SK-N-SH (cell line): ENCODE data around the gene TTC31. TPM values are rescaled to one million over a fixed set of nuclear protein-coding genes. Genes with fewer than 3 reads are reported as not detected.

Source experiments
- CTCF ChIA-PET: fragments of 300-600, 350-600 bp; formaldehyde crosslinking; extraction: SDS; loops from one replicate; lab custom pipeline; 2021; lab: Yijun Ruan, JAX
- POLR2A ChIA-PET: fragments of 350-600 bp; sonication (Branson Sonifier 250); formaldehyde crosslinking; extraction: SDS; loops from one replicate; lab custom pipeline; 2020; ENCODE audit warnings: antibody characterized with exemption, inconsistent platforms; lab: Yijun Ruan, JAX
- DNase-seq: peaks from one replicate; pipeline ENCODE4 v3.0.0; 2012
- H2AFZ ChIP-seq: fragments of 200-600 bp; sonication (generic); 2 replicates; pipeline ENCODE4 v1.8.1; 2016; ENCODE audit warnings: antibody characterized with exemption, mild to moderate bottlenecking, low read depth
- H3F3A ChIP-seq: fragments of 200-600 bp; sonication (generic); replicated peaks from 2 replicates; pipeline ENCODE3; 2016; ENCODE audit warnings: antibody characterized with exemption, mild to moderate bottlenecking; ENCODE audit not compliant: insufficient read depth
- H3K27ac ChIP-seq, 2 experiments: fragments of 200-500 bp in 1 of 2; fragments of 200-600 bp in 1 of 2; sonication (Bioruptor generic) in 1 of 2; sonication (generic), shearing (Covaris generic) in 1 of 2; 2 replicates each; pipeline versions ENCODE4 v1.5.1 to v1.6.1; 2014 to 2016; ENCODE audit warnings: low read depth in 2 of 2, inconsistent platforms in 1 of 2, low read length in 1 of 2, mild to moderate bottlenecking in 1 of 2, mixed read lengths in 1 of 2
- H3K27me3 ChIP-seq: fragments of 200-600 bp; sonication (generic), shearing (Covaris generic); 2 replicates; pipeline ENCODE4 v1.6.1; 2016; ENCODE audit warnings: mixed run types; ENCODE audit not compliant: insufficient read depth
- H3K36me3 ChIP-seq, 2 experiments: fragments of 200-500 bp in 1 of 2; fragments of 200-600 bp in 1 of 2; sonication (Bioruptor generic) in 1 of 2; sonication (generic) in 1 of 2; replicated peaks in 1 of 2; 2 replicates each; pipeline versions ENCODE3 to v1.5.1; 2014 to 2016; ENCODE audit warnings: low read length in 1 of 2, mild to moderate bottlenecking in 1 of 2; ENCODE audit not compliant: insufficient read depth in 2 of 2, control insufficient read depth in 1 of 2
- H3K4me1 ChIP-seq, 2 experiments: fragments of 200-500 bp in 1 of 2; fragments of 200-600 bp in 1 of 2; sonication (Bioruptor generic) in 1 of 2; sonication (generic), shearing (Covaris generic) in 1 of 2; 2 replicates each; pipeline versions ENCODE4 v1.5.1 to v1.6.1; 2014 to 2016; ENCODE audit warnings: low read depth in 1 of 2, low read length in 1 of 2, mixed run types in 1 of 2; ENCODE audit not compliant: insufficient read depth in 2 of 2, control insufficient read depth in 1 of 2
- H3K4me2 ChIP-seq: fragments of 200-600 bp; sonication (generic), shearing (Covaris generic); 2 replicates; pipeline ENCODE4 v1.6.1; 2017; ENCODE audit warnings: mixed run types
- H3K4me3 ChIP-seq, 2 experiments: fragments of 200-500 bp in 1 of 2; fragments of 200-600 bp in 1 of 2; sonication (Bioruptor generic) in 1 of 2; sonication (generic), shearing (Covaris generic) in 1 of 2; 2 replicates each; pipeline versions ENCODE4 v1.5.1 to v1.8.1; 2014 to 2016; ENCODE audit warnings: low read depth in 2 of 2, inconsistent platforms in 1 of 2, low read length in 1 of 2, mild to moderate bottlenecking in 1 of 2, mixed read lengths in 1 of 2, moderate library complexity in 1 of 2
- H3K79me2 ChIP-seq: fragments of 200-600 bp; sonication (generic); 2 replicates; pipeline ENCODE4 v1.8.1; 2017; ENCODE audit warnings: mild to moderate bottlenecking; ENCODE audit not compliant: insufficient read depth
- H3K9ac ChIP-seq: fragments of 200-600 bp; sonication (generic); 2 replicates; pipeline ENCODE4 v1.6.1; 2017; ENCODE audit warnings: mixed run types
- H3K9me2 ChIP-seq: fragments of 200-600 bp; sonication (generic); 2 replicates; pipeline ENCODE4 v1.6.1; 2017; ENCODE audit warnings: mixed run types
- H3K9me3 ChIP-seq: fragments of 200-600 bp; sonication (generic); 2 replicates; pipeline ENCODE4 v1.6.1; 2017; ENCODE audit warnings: mixed run types, mild to moderate bottlenecking, moderate library complexity
- H4K20me1 ChIP-seq: fragments of 200-600 bp; sonication (generic); 2 replicates; pipeline ENCODE4 v1.6.1; 2017; ENCODE audit warnings: mild to moderate bottlenecking, mixed run types; ENCODE audit not compliant: insufficient read depth
- CHD2 ChIP-seq: fragments of 150-350 bp; IDR thresholded peaks from 2 replicates; pipeline ENCODE4 v1.6.1; 2018; ENCODE audit warnings: low read length; ENCODE audit not compliant: partially characterized antibody
- ELF1 ChIP-seq: IDR thresholded peaks from 2 replicates; pipeline ENCODE4 v1.4.0; 2012
- EP300 ChIP-seq, 2 experiments: IDR thresholded peaks; 2 replicates each; pipeline versions ENCODE4 v1.4.0 to v1.6.1; 2012; ENCODE audit warnings: borderline replicate concordance in 1 of 2, low read depth in 1 of 2, low read length in 1 of 2
- FOSL2 ChIP-seq: IDR thresholded peaks from 2 replicates; pipeline ENCODE4 v1.4.0; 2012; ENCODE audit warnings: low read depth, mild to moderate bottlenecking, moderate library complexity, borderline replicate concordance
- FOXJ3 ChIP-seq: sonication (generic); formaldehyde crosslinking; IDR thresholded peaks from 2 replicates; pipeline ENCODE4 v1.5.1; 2020; ENCODE audit warnings: mild to moderate bottlenecking, missing genetic modification reagents
- GABPA ChIP-seq: IDR thresholded peaks from 2 replicates; pipeline ENCODE4 v1.4.0; 2012; ENCODE audit warnings: low read depth, mild to moderate bottlenecking
- JUND ChIP-seq: IDR thresholded peaks from 2 replicates; pipeline ENCODE4 v1.4.0; 2012
- MEF2A ChIP-seq: IDR thresholded peaks from 2 replicates; pipeline ENCODE4 v1.4.0; 2012; ENCODE audit warnings: low read depth, borderline replicate concordance
- MXI1 ChIP-seq: IDR thresholded peaks from 2 replicates; pipeline ENCODE4 v1.6.1; 2012; ENCODE audit warnings: mild to moderate bottlenecking, low read depth, low read length, improper control_type of control experiment
- NRF1 ChIP-seq: IDR thresholded peaks from 2 replicates; pipeline ENCODE4 v1.6.1; 2012; ENCODE audit warnings: low read depth, mild to moderate bottlenecking, low read length
- PBX3 ChIP-seq: IDR thresholded peaks from 2 replicates; pipeline ENCODE4; 2012
- POLR2AphosphoS5 ChIP-seq: IDR thresholded peaks from 2 replicates; pipeline ENCODE4 v1.6.1; 2012; ENCODE audit warnings: low read depth, low read length
- RAD21 ChIP-seq: IDR thresholded peaks from 2 replicates; pipeline ENCODE4 v1.6.1; 2012; ENCODE audit warnings: mild to moderate bottlenecking, low read length
- RCOR1 ChIP-seq: fragments of 150-350 bp; IDR thresholded peaks from 2 replicates; pipeline ENCODE4 v1.6.1; 2017; ENCODE audit warnings: antibody characterized with exemption, low read length
- RFX5 ChIP-seq: IDR thresholded peaks from 2 replicates; pipeline ENCODE4 v1.6.1; 2012; ENCODE audit warnings: mild to moderate bottlenecking, improper control_type of control experiment, low read length
- RXRA ChIP-seq: IDR thresholded peaks from 2 replicates; pipeline ENCODE4 v1.4.0; 2012; ENCODE audit warnings: low read depth, mild to moderate bottlenecking, borderline replicate concordance
- SIN3A ChIP-seq: IDR thresholded peaks from 2 replicates; pipeline ENCODE4 v1.6.1; 2012; ENCODE audit warnings: low read depth, mild to moderate bottlenecking, low read length, moderate library complexity, borderline replicate concordance
- SMC3 ChIP-seq: IDR thresholded peaks from 2 replicates; pipeline ENCODE4 v1.6.1; 2012; ENCODE audit warnings: low read depth, low read length, improper control_type of control experiment
- TAF1 ChIP-seq: IDR thresholded peaks from 2 replicates; pipeline ENCODE4 v1.6.1; 2012; ENCODE audit warnings: low read depth, mild to moderate bottlenecking, low read length, moderate library complexity, borderline replicate concordance
- USF1 ChIP-seq: IDR thresholded peaks from 2 replicates; pipeline ENCODE4 v1.4.0; 2012; ENCODE audit warnings: low read depth, borderline replicate concordance
- USF2 ChIP-seq: fragments of 150-350 bp; IDR thresholded peaks from 2 replicates; pipeline ENCODE4 v1.6.1; 2017; ENCODE audit warnings: antibody characterized with exemption, low read length, low read depth, borderline replicate concordance
- YY1 ChIP-seq: IDR thresholded peaks from 2 replicates; pipeline ENCODE4 v1.4.0; 2012; ENCODE audit warnings: low read depth, mild to moderate bottlenecking
- ZBTB33 ChIP-seq: IDR thresholded peaks from 2 replicates; pipeline ENCODE4 v1.4.0; 2012; ENCODE audit warnings: low read depth, borderline replicate concordance
- WGBS: methylation state at CpG from one replicate; pipeline ENCODE4 v1.1.6; 2017; ENCODE audit warnings: low lambda C conversion rate; 5-methylcytosine and 5-hydroxymethylcytosine counted together
- polyA plus RNA-seq, 3 experiments: library from polyadenylated mRNA; depleted of rRNA; stranded (reverse); fragments of >200 nt; gene quantifications; 2 replicates each; pipeline ENCODE4 v1.2.3, GENCODE V29; 2012

Gene TTC31
- polyA plus RNA-seq, 1 of the 3 experiments (the other 2 are of a cell fraction), result 27.9 TPM

- TF ChIP-seq USF2 (no peak), FOXJ3 (CRISPR knock-in tag) (no peak), ZBTB33 (no peak), TAF1 (no peak), USF1 (no peak), RXRA (no peak), PBX3 (no peak)
Observed at GRCh38 chr2:74502147-74502719, 19.4 kb downstream of the TTC31 start (continued).

- TF ChIP-seq CHD2 (no peak), GABPA (no peak), RFX5 (no peak), NRF1 (no peak), EP300 (IDR thresholded peaks at IDR 0.05; ENCODE audit: borderline replicate concordance in 1 of 2, low read depth in 1 of 2, low read length in 1 of 2) (no peak), FOSL2 (no peak), RAD21 (no peak), SIN3A (no peak), RCOR1 (no peak), MXI1 (no peak), ELF1 (no peak), JUND (no peak), MEF2A (no peak), POLR2AphosphoS5 (no peak), SMC3 (no peak), YY1 (no peak), TAF1 (no peak), USF2 (no peak)
- Histone ChIP-seq H3K4me3 (no peak overlapping the region), H3K9ac (no peak overlapping the region), H3K27me3 (no peaks in the 10 kb centered on the region), H3K4me2 (no peak overlapping the region), H3K79me2 (peaks cover 17% of the 10 kb centered on the region; the same call in 1 of the 2 replicates), H3F3A (peaks cover 11% of the 10 kb centered on the region), H3K27ac (no peak overlapping the region; a peak in 1 of 4 replicates), H4K20me1 (no peaks in the 10 kb centered on the region), H2AFZ (no peak overlapping the region), H3K36me3 (peaks cover 15 to 20% of the 10 kb centered on the region in 2 experiments), H3K9me2 (no peaks in the 10 kb centered on the region), H3K9me3 (no peaks in the 10 kb centered on the region), H3K4me1 (peaks cover 12 to 37% of the 10 kb centered on the region in 2 experiments; a peak in 2 of 4 replicates)
- ChIA-PET POLR2A (no interaction called here), CTCF (interaction anchor here (1.0 to 7.5 kb wide), 4 partner anchors 10 to 88 kb away, joined by 3 to 56 read pairs (median 7); partner anchors contain the start of genes CCDC142 and TTC31)
- peak; percentile 30 for DNase-seq
- WGBS, result 91% methylated on average over 47 of the region's 67 CpGs
Observed at GRCh38 chr2:74502720-74503505, 20.0 kb downstream of the TTC31 start.
